Measurements from ENCODE around the gene SASH1. TPM values are rescaled to one million over a fixed set of nuclear protein-coding genes. Genes with fewer than 3 reads are reported as not detected.

The SASH1 gene
- total and polyA plus RNA-seq, 2 of the 8 experiments (the other 6 are each of a cell fraction or from before 2014, with no cell fraction given): 6.0 to 20.2 TPM

DNA sequence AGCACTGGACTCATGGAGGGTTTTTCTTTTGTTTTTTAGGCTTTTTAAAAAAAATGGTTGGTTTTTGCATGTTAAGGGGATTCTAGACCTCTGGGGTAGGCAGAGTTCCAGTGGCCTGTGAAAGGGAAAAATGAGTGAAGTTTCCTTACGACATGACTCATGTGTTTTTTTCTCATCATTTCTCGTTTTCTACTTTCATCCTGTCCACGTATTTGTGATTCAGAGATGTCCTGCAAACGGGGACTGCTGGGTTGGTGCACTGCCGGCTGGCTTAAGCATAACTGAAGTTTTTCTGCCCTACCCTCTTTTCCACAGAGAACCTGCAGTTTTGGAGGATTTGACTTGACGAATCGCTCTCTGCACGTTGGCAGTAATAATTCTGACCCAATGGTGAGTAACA lies 182.3 kb downstream of the SASH1 start:
- H3K23ac ChIP-seq (ENCODE audit: insufficient read length): no peak overlapping the region
- no peak overlapping the region for H2BK20ac ChIP-seq (ENCODE audit: low read length)
- H2BK15ac ChIP-seq (ENCODE audit: low read length): no peak overlapping the region
- H3K9me3 ChIP-seq (ENCODE audit: insufficient read depth in 2 of 2, low read depth in 1 of 2, low read length in 1 of 2): peaks cover 0 to 2% of the 10 kb centered on the region in 2 experiments; a peak in 2 of 4 replicates
- no peak overlapping the region for H2AK5ac ChIP-seq (ENCODE audit: low read depth, low read length)
- no peak overlapping the region for H3K18ac ChIP-seq (ENCODE audit: extremely low read depth, low read length)
- H3K14ac ChIP-seq (ENCODE audit: insufficient read length): no peak overlapping the region
- no peak overlapping the region for H4K5ac ChIP-seq (ENCODE audit: insufficient read length, low read depth, low read length)
- DNase-seq (ENCODE audit: low read depth in 1 of 2, low spot score in 2 of 2) (no peak), FAIRE-seq (no peak)
- no peak overlapping the region for H3K4me3 ChIP-seq (ENCODE audit: extremely low read depth in 1 of 4, insufficient read depth in 2 of 4, low read depth in 3 of 4, low read length in 4 of 4)
- no peaks in the 10 kb centered on the region for H3K79me1 ChIP-seq (ENCODE audit: low read depth, low read length)
- ChIA-PET POLR2A (ENCODE audit: partially characterized antibody) (interaction anchor here (1.3 kb wide), 1 partner anchor 183 kb away, joined by 3 read pairs; the partner anchor contains the start of gene SASH1), CTCF (ENCODE audit: partially characterized antibody) (interaction anchor here (0.9 kb wide), 1 partner anchor 347 kb away, joined by 3 read pairs; no protein-coding TSS in a partner anchor)
- no peaks in the 10 kb centered on the region for H4K20me1 ChIP-seq (replicated peaks in 1 of 2; ENCODE audit: control insufficient read depth in 1 of 2, insufficient read depth in 2 of 2, low read length in 2 of 2)
- no peak overlapping the region for H4K8ac ChIP-seq (ENCODE audit: extremely low read depth, insufficient read depth, low read length)
- H3K4ac ChIP-seq (replicated peaks; ENCODE audit: insufficient read length, low read depth, low read length): no peak overlapping the region
- H3K56ac ChIP-seq (replicated peaks; ENCODE audit: insufficient read length, low read depth, low read length): no peak overlapping the region
- WGBS, 2 experiments (ENCODE audit: extremely low coverage in 1 of 2, insufficient coverage in 1 of 2, insufficient read length in 1 of 2, insufficient replicate concordance in 2 of 2, low coverage in 1 of 2, low lambda C conversion rate in 2 of 2, missing lambda C conversion rate in 1 of 2): 88% methylated on average over 8 of the region's 8 CpGs; no CpG with 5 or more reads in 1 of the 2 experiments
- H3K4me1 ChIP-seq (replicated peaks in 1 of 4; ENCODE audit: control insufficient read depth in 3 of 4, insufficient read depth in 4 of 4, low read length in 3 of 4): peaks cover 0 to 6% (median 3%) of the 10 kb centered on the region in 4 experiments; a peak in 5 of 7 replicates
- H3K27me3 ChIP-seq (replicated peaks in 1 of 4; ENCODE audit: control insufficient read depth in 3 of 4, extremely low read depth in 1 of 4, insufficient read depth in 3 of 4, low read length in 3 of 4): no peaks in the 10 kb centered on the region
- TF ChIP-seq TAF7 (optimal IDR thresholded peaks at IDR 0.05; ENCODE audit: borderline replicate concordance, low read depth, low read length) (no peak), MAFK (IDR thresholded peaks at IDR 0.05; ENCODE audit: low read depth, low read length) (no peak), NRF1 (IDR thresholded peaks at IDR 0.05; ENCODE audit: low read depth, low read length) (no peak), CBX8 (IDR thresholded peaks at IDR 0.05; ENCODE audit: borderline replicate concordance, low read depth, low read length) (no peak), KDM5A (IDR thresholded peaks at IDR 0.05; ENCODE audit: low read length) (no peak), RBBP5 (IDR thresholded peaks at IDR 0.05; ENCODE audit: borderline replicate concordance, low read depth, low read length) (no peak), EP300 (IDR thresholded peaks at IDR 0.05; ENCODE audit: borderline replicate concordance in 1 of 2, low read depth in 2 of 2, low read length in 2 of 2) (no peak), RAD21 (IDR thresholded peaks at IDR 0.05 in 1 of 2, conservative IDR thresholded peaks at IDR 0.05 in 1 of 2; ENCODE audit: low read depth in 2 of 2, low read length in 2 of 2) (no peak), GTF2F1 (IDR thresholded peaks at IDR 0.05; ENCODE audit: borderline replicate concordance, low read depth, low read length) (no peak)
- TF ChIP-seq, protein P1, sequence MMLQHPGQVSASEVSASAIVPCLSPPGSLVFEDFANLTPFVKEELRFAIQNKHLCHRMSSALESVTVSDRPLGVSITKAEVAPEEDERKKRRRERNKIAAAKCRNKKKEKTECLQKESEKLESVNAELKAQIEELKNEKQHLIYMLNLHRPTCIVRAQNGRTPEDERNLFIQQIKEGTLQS (IDR thresholded peaks at IDR 0.05; ENCODE audit: insufficient read depth, low read depth, low read length): no peak
- TF ChIP-seq, protein P2, sequence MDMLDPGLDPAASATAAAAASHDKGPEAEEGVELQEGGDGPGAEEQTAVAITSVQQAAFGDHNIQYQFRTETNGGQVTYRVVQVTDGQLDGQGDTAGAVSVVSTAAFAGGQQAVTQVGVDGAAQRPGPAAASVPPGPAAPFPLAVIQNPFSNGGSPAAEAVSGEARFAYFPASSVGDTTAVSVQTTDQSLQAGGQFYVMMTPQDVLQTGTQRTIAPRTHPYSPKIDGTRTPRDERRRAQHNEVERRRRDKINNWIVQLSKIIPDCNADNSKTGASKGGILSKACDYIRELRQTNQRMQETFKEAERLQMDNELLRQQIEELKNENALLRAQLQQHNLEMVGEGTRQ (IDR thresholded peaks at IDR 0.05; ENCODE audit: low read length): no peak
- H3K27ac ChIP-seq (ENCODE audit: low read depth, low read length): no peak overlapping the region
- peaks cover 7 to 22% (median 17%) of the 10 kb centered on the region in 4 experiments; a peak in 7 of 8 replicates for H3K36me3 ChIP-seq (ENCODE audit: control insufficient read depth in 2 of 4, insufficient read depth in 4 of 4, low read length in 3 of 4)
- H4K91ac ChIP-seq (replicated peaks; ENCODE audit: insufficient read length, low read length): no peak overlapping the region
- no peak overlapping the region for H2BK12ac ChIP-seq (ENCODE audit: low read depth, low read length)
- H3K23me2 ChIP-seq (ENCODE audit: low read depth, low read length): no peaks in the 10 kb centered on the region
- H3K79me2 ChIP-seq (ENCODE audit: control insufficient read depth in 1 of 2, insufficient read depth in 2 of 2, low read length in 2 of 2): no peaks in the 10 kb centered on the region
- H2BK5ac ChIP-seq (ENCODE audit: low read depth, low read length): no peak overlapping the region
- H2AFZ ChIP-seq (ENCODE audit: low read length): no peak overlapping the region
- no peak overlapping the region for H3K4me2 ChIP-seq (ENCODE audit: insufficient read depth in 1 of 2, low read depth in 2 of 2, low read length in 2 of 2)
- H2BK120ac ChIP-seq (replicated peaks; ENCODE audit: low read depth, low read length): no peak overlapping the region
- no peak overlapping the region for H3K9ac ChIP-seq (replicated peaks in 1 of 4; ENCODE audit: extremely low read depth in 1 of 4, low read depth in 3 of 4, low read length in 3 of 4)

Data from H1 (cell line).